Sigmoid colon (tissue), 7 donors: ENCODE data around the gene CDC40. TPM values are rescaled to one million over a fixed set of nuclear protein-coding genes. Genes with fewer than 3 reads are reported as not detected.

Source experiments
- DNase-seq: peaks from one replicate; pipeline ENCODE4 v3.0.0-alpha.2; 2019
- H3K27ac ChIP-seq, 4 donors: fragments of 200-600 bp; sonication (generic); one replicate each; pipeline ENCODE4 v1.5.1; 2016 to 2019; ENCODE audit warnings: mild to moderate bottlenecking in 1 of 4
- H3K27me3 ChIP-seq, 3 donors: fragments of 200-600 bp; sonication (generic); one replicate each; pipeline ENCODE4 v1.5.1; 2019; ENCODE audit warnings: mild to moderate bottlenecking in 1 of 3
- H3K36me3 ChIP-seq, 4 donors: fragments of 200-600 bp; sonication (generic); one replicate each; pipeline ENCODE4 v1.5.1; 2016 to 2019
- H3K4me1 ChIP-seq, 4 donors: fragments of 200-600 bp; sonication (generic); one replicate each; pipeline ENCODE4 v1.5.1; 2017 to 2019
- H3K4me3 ChIP-seq, 4 donors: fragments of 200-600 bp; sonication (generic); one replicate each; pipeline ENCODE4 v1.5.1; 2017 to 2019; ENCODE audit warnings: mild to moderate bottlenecking in 2 of 4, moderate library complexity in 1 of 4
- H3K9me3 ChIP-seq, 4 donors: fragments of 200-600 bp in 3 of 4; sonication (generic) in 3 of 4; one replicate each; pipeline versions ENCODE4 v1.5.1 to v1.6.1; 2013 to 2019
- CTCF ChIP-seq, 4 experiments: fragments of 450-650 bp in 3 of 4; fragments of 200-600 bp in 1 of 4; IDR thresholded peaks; one replicate each; pipeline ENCODE4 v1.5.1; 2016 to 2019; ENCODE audit warnings: antibody characterized with exemption in 4 of 4, mild to moderate bottlenecking in 3 of 4, moderate library complexity in 2 of 4
- EP300 ChIP-seq, 4 donors: sonication (generic); formaldehyde crosslinking; IDR thresholded peaks; one replicate each; pipeline ENCODE4 v1.6.1; 2017; ENCODE audit warnings: antibody characterized with exemption in 4 of 4
- POLR2A ChIP-seq, 2 donors: fragments of 450-650 bp; IDR thresholded peaks; one replicate each; pipeline ENCODE4 v1.6.1; 2016; ENCODE audit warnings: antibody characterized with exemption in 2 of 2, mild to moderate bottlenecking in 2 of 2, moderate library complexity in 2 of 2
- POLR2AphosphoS5 ChIP-seq, 4 donors: sonication (generic); formaldehyde crosslinking; IDR thresholded peaks; one replicate each; pipeline ENCODE4 v1.6.1; 2017; ENCODE audit warnings: antibody characterized with exemption in 4 of 4
- WGBS, 2 donors: extraction: QIAGEN DNeasy Blood & Tissue Kit; methylation state at CpG; one replicate each; pipeline ENCODE4 v1.1.7; 2013; 5-methylcytosine and 5-hydroxymethylcytosine counted together
- intact Hi-C: fragments of 100-400 bp; cut with DNase I; formaldehyde crosslinking; loops from one replicate; pipeline ENCODE4 v1.15.1; 2023
- polyA plus RNA-seq, 3 donors: library from polyadenylated mRNA; stranded (reverse); fragments of 200-250 nt; gene quantifications; one replicate each; pipeline ENCODE4 v1.2.3, GENCODE V29; 2013
- total RNA-seq, 4 donors: library from RNA; depleted of rRNA; stranded (reverse); fragments of >200 nt; gene quantifications; one replicate each; pipeline ENCODE4 v1.1.0, GENCODE V29; 2016
- donor health status: healthy with polysubstance abuse.
- donor health status: Bipolar disorder and iron deficiency.
- donor health status: healthy.

The CDC40 gene
- total and polyA plus RNA-seq, 7 donors = 11.4 to 23.9 (median 14.5) TPM

- no peak for DNase-seq
- WGBS, 2 donors = 93 to 94% methylated on average over 3 of the region's 3 CpGs
- Histone ChIP-seq H3K27ac (no peak overlapping the region), H3K27me3 (no peaks in the 10 kb centered on the region), H3K36me3 (no peaks in the 10 kb centered on the region), H3K4me3 (no peak overlapping the region), H3K4me1 (no peaks in the 10 kb centered on the region), H3K9me3 (no peaks in the 10 kb centered on the region)
- intact Hi-C loops = no loop called here
- TF ChIP-seq POLR2A (IDR thresholded peaks at IDR 0.05) = no peak
- TF ChIP-seq CTCF (IDR thresholded peaks at IDR 0.05) = no peak
- no peak for TF ChIP-seq POLR2AphosphoS5 (IDR thresholded peaks at IDR 0.05)
- TF ChIP-seq EP300 (IDR thresholded peaks at IDR 0.05) = no peak
These were observed 21.1 kb downstream of the CDC40 start for GRCh38 chr6:110201151-110201884.

DNA sequence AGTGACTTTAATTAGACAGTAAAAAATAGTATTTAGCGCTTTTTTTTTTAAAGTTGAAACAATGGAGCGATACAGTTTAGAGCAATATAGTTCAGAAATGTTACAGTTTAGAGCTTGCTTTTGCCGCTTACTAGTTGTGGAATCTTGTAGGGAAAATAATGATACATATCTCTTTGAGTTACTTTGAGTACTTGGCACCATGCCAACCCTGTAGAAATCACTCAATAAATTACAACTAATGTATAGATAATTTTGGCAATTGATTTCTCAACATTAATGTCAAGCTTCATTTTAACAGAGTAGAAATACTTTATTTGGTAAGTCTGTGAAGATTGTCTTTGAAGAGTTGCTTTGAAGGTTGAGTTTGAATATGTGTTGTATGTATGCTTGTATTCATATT is 27.4 kb downstream of the CDC40 start:
- Histone ChIP-seq H3K9me3 (no peaks in the 10 kb centered on the region), H3K36me3 (peaks cover 5 to 48% (median 6%) of the 10 kb centered on the region in 4 donors), H3K27me3 (no peaks in the 10 kb centered on the region), H3K27ac (no peak overlapping the region), H3K4me1 (no peaks in the 10 kb centered on the region), H3K4me3 (no peak overlapping the region)
- TF ChIP-seq POLR2AphosphoS5 (IDR thresholded peaks at IDR 0.05) (peak in 2 of 4 donors; percentile 31 to 38), EP300 (IDR thresholded peaks at IDR 0.05) (no peak)
- 98 to 100% methylated on average over 3 of the region's 3 CpGs for WGBS, 2 donors
- no peak for DNase-seq
- intact Hi-C loops = no loop called here

- Histone ChIP-seq H3K4me3 (no peak overlapping the region), H3K9me3 (no peaks in the 10 kb centered on the region), H3K4me1 (no peaks in the 10 kb centered on the region), H3K27ac (no peak overlapping the region), H3K27me3 (no peaks in the 10 kb centered on the region), H3K36me3 (peaks cover 6 to 88% (median 11%) of the 10 kb centered on the region in 4 donors)
- TF ChIP-seq POLR2A (IDR thresholded peaks at IDR 0.05) (no peak), POLR2AphosphoS5 (IDR thresholded peaks at IDR 0.05) (no peak), CTCF (IDR thresholded peaks at IDR 0.05) (no peak), EP300 (IDR thresholded peaks at IDR 0.05) (no peak)
- intact Hi-C loops = no loop called here
- no peak for DNase-seq
- WGBS, 2 donors = 94 to 99% methylated on average over 1 of the region's 1 CpG
These were observed 31.5 kb downstream of the CDC40 start for GRCh38 chr6:110211753-110212152.

DNA sequence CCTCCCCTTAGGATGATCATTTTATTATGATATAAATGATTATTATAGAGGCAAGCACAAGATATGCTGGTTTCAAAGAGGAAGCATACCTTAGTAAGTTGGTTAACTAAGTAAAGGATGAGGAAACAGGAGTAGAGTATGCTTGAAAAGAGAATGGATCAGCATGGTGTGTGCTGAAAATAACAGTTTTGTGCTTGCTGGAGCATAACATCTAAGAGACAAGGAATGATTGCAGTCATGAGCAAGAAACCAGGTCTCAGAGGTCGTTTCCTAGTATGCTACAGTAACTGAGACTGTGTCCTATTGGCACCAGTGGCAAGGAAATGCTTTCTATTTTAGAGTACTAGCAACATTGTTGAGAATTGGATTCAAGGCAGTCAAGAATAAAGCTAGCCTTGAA is 34.1 kb downstream of the CDC40 start:
- DNase-seq = no peak
- H3K27me3 ChIP-seq = no peaks in the 10 kb centered on the region
- no peak for TF ChIP-seq EP300 (IDR thresholded peaks at IDR 0.05)
- TF ChIP-seq CTCF (IDR thresholded peaks at IDR 0.05) = no peak
- no peak for TF ChIP-seq POLR2AphosphoS5 (IDR thresholded peaks at IDR 0.05)
- no peak for TF ChIP-seq POLR2A (IDR thresholded peaks at IDR 0.05)
- 63 to 71% methylated on average over 1 of the region's 1 CpG for WGBS, 2 donors
- intact Hi-C loops = no loop called here
- no peak overlapping the region for H3K4me3 ChIP-seq
- H3K4me1 ChIP-seq = no peaks in the 10 kb centered on the region
- H3K9me3 ChIP-seq = no peaks in the 10 kb centered on the region
- no peak overlapping the region for H3K27ac ChIP-seq
- peaks cover 7 to 96% (median 17%) of the 10 kb centered on the region in 4 donors for H3K36me3 ChIP-seq

DNA sequence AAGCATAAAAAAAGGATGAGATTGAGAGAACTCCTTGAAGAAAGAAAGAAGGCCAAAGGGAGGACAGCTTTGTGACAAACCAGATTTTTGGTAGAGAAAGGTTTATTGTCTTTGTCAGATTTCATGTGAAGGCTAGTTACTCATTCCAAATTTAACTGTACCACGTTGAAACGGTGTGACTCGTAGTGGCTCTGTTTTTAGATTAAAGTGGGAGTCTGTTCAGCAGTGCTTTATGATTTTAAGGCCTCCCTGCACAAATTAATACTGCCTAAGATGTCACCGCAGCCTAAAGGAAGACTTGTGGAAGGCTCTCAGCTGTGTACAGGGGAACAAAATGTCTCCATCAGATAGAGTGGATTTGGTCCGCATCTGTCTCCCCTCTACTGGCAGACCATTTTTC is 35.9 kb downstream of the CDC40 start:
- Histone ChIP-seq H3K4me3 (no peak overlapping the region), H3K27me3 (no peaks in the 10 kb centered on the region), H3K9me3 (no peaks in the 10 kb centered on the region), H3K4me1 (no peaks in the 10 kb centered on the region), H3K27ac (no peak overlapping the region), H3K36me3 (peaks cover 7 to 96% (median 19%) of the 10 kb centered on the region in 4 donors)
- TF ChIP-seq EP300 (IDR thresholded peaks at IDR 0.05) (no peak), POLR2A (IDR thresholded peaks at IDR 0.05) (no peak), POLR2AphosphoS5 (IDR thresholded peaks at IDR 0.05) (no peak), CTCF (IDR thresholded peaks at IDR 0.05) (no peak)
- 89 to 93% methylated on average over 5 of the region's 5 CpGs for WGBS, 2 donors
- intact Hi-C loops = no loop called here
- no peak for DNase-seq
